Duodenal mucosa (tissue), 2 donors: ENCODE measurements around the gene GABRE.
"Not testable (repeated sequence)": the region's sequence is repeated elsewhere in the genome, so short reads cannot be mapped to it uniquely, and the experiment has no call there.

Source experiments
- H3K27ac ChIP-seq: one replicate; pipeline ENCODE4 v1.7.0; 2013; ENCODE audit warnings: low read depth, low read length
- H3K27me3 ChIP-seq, 2 donors: one replicate each; pipeline ENCODE4 v1.7.0; 2013; ENCODE audit warnings: low read length in 2 of 2, control low read depth in 1 of 2; ENCODE audit not compliant: insufficient read depth in 2 of 2, control insufficient read depth in 1 of 2
- H3K36me3 ChIP-seq, 2 donors: one replicate each; pipeline ENCODE4 v1.7.0; 2013; ENCODE audit warnings: low read length in 2 of 2, control low read depth in 1 of 2; ENCODE audit not compliant: insufficient read depth in 2 of 2, control insufficient read depth in 1 of 2
- H3K4me1 ChIP-seq, 2 donors: one replicate each; pipeline ENCODE4 v1.7.0; 2013; ENCODE audit warnings: low read length in 2 of 2, control low read depth in 1 of 2; ENCODE audit not compliant: insufficient read depth in 2 of 2, control insufficient read depth in 1 of 2
- H3K4me3 ChIP-seq, 2 donors: one replicate each; pipeline ENCODE4 v1.7.0; 2013; ENCODE audit warnings: low read length in 2 of 2, low read depth in 1 of 2
- H3K9ac ChIP-seq, 2 donors: one replicate each; pipeline ENCODE4 v1.7.0; 2013; ENCODE audit warnings: low read length in 2 of 2, low read depth in 1 of 2
- H3K9me3 ChIP-seq, 2 donors: one replicate each; pipeline ENCODE4 v1.7.0; 2013; ENCODE audit warnings: low read length in 2 of 2, control low read depth in 1 of 2; ENCODE audit not compliant: control insufficient read depth in 1 of 2

Gene GABRE

DNA sequence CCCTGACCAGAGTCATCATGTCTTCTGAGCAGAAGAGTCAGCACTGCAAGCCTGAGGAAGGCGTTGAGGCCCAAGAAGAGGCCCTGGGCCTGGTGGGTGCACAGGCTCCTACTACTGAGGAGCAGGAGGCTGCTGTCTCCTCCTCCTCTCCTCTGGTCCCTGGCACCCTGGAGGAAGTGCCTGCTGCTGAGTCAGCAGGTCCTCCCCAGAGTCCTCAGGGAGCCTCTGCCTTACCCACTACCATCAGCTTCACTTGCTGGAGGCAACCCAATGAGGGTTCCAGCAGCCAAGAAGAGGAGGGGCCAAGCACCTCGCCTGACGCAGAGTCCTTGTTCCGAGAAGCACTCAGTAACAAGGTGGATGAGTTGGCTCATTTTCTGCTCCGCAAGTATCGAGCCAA lies 50.8 kb downstream of the GABRE start:
- H3K27ac ChIP-seq, result no peak overlapping the region

DNA sequence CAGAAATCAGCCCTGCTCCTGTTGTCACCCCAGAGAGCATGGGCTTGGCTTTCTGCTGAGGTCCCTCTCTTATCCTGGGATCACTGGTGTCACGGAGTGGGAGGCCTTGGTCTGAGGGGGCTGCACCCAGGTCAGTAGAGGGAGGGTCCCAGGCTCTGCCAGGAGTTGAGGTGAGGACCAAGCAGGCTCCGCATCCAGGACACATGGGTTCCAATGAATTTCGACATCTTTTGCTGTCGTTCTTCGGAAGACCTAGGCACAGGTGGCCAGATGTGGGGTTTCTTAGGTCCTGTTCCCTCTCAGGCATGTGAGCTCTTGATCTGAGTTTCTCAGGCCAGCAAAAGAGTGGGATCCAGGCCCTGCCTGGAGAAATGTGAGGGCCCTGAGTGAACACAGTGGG lies 51.8 kb downstream of the GABRE start:
- Histone ChIP-seq H3K4me3 (no peak overlapping the region), H3K4me1 (no peaks in the 10 kb centered on the region), H3K27me3 (no peaks in the 10 kb centered on the region)

More for the DNA sequence above, 50.8 kb downstream of the GABRE start:
- no peaks in the 10 kb centered on the region for H3K27me3 ChIP-seq
- no peaks in the 10 kb centered on the region for H3K36me3 ChIP-seq
- no peak overlapping the region for H3K9ac ChIP-seq
- H3K4me1 ChIP-seq, result no peaks in the 10 kb centered on the region
- H3K4me3 ChIP-seq, result no peak overlapping the region
- H3K9me3 ChIP-seq, result no peaks in the 10 kb centered on the region

DNA sequence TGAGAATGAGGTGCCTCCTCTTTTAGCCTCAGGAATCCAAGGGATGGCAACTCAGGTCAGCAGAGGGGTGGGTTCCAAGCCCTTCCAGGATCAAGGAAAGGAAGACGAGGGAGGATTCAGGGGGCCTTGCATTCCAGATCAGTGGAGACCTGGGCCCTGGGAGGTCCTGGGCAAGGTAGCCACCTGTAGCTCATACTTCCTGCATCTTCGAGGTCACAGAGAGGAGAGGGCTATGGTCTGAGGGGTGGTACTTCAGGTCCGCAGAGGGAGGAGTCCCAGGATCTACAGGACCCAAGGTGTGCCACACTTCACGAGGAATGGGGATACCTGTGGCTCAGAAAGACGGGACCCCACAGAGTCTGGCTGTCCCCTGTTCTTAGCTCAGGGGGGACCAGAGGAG lies 52.6 kb downstream of the GABRE start:
- no peak overlapping the region for H3K27ac ChIP-seq
- H3K27me3 ChIP-seq, result no peaks in the 10 kb centered on the region
- no peak overlapping the region for H3K4me3 ChIP-seq
- H3K9me3 ChIP-seq, result no peaks in the 10 kb centered on the region
- no peaks in the 10 kb centered on the region for H3K4me1 ChIP-seq
- H3K9ac ChIP-seq, result no peak overlapping the region
- no peaks in the 10 kb centered on the region for H3K36me3 ChIP-seq

More for the DNA sequence above, 51.8 kb downstream of the GABRE start:
- no peak overlapping the region for H3K27ac ChIP-seq
- H3K9ac ChIP-seq, result no peak overlapping the region
- no peaks in the 10 kb centered on the region for H3K9me3 ChIP-seq
- H3K36me3 ChIP-seq, result no peaks in the 10 kb centered on the region

DNA sequence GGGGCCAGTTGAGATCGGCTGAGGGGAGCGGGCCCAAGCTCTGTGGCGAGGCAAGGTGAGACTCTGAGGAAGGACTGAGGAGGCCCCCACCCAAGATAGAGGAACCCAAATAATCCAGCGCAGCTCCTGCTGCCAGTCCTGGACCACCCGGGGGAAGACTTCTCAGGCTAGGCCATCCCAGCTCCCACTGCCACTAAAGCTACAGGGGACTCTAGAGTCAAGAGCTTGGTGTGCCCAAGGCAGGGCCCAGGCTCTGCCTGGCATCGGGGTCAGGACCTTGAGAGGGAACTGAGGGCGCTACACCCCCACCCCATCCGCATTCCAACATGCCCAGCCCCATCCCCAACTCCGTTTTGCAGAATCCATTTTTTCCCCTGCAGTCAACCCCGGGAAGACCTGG lies 53.2 kb downstream of the GABRE start:
- H3K4me3 ChIP-seq, result no peak overlapping the region
- H3K9me3 ChIP-seq, result no peaks in the 10 kb centered on the region
- H3K27me3 ChIP-seq, result no peaks in the 10 kb centered on the region
- no peak overlapping the region for H3K27ac ChIP-seq
- no peaks in the 10 kb centered on the region for H3K4me1 ChIP-seq
- no peak overlapping the region for H3K9ac ChIP-seq
- no peaks in the 10 kb centered on the region for H3K36me3 ChIP-seq

DNA sequence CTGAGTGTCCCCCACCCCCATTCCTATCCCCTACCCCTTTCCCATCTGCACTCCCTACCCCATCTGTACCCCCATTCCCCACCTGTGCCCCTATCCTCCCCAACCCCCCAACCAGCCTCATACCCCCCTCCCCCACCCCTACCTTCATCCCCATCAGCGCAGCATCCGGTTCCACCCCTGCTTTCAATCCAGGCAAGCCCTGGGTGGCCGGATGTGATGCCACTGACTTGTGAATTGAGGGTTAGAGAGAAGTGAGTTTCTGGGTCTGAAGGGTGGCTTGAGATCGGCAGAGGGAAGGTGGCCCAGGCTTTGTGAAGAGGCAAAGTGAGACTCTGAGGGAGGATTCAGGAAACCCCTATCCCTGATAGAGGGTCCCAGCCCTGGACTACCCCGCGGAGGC lies 53.9 kb downstream of the GABRE start:
- Histone ChIP-seq H3K27me3 (no peaks in the 10 kb centered on the region), H3K4me3 (no peak overlapping the region), H3K9me3 (no peaks in the 10 kb centered on the region), H3K4me1 (no peaks in the 10 kb centered on the region), H3K9ac (no peak overlapping the region), H3K27ac (no peak overlapping the region), H3K36me3 (no peaks in the 10 kb centered on the region)

DNA sequence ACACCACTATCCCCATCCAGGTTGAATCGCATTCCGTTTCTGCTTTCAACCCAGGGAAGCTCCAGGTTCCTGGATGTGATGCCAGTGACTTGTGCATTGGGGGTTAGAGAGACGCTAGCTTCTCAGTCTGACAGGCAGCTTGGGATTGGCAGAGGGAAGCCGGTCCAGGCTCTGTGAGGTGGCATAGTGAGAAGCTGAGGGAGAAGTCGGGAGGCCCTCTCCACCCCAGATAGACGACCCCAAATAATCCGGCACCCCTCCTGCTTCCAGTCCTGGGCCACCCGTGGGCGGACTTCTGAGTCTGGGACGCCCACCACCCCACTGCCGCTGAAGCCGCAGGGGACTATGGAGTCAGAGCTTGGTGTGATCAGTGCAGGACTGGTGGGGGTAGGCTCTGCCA lies 54.4 kb downstream of the GABRE start:
- Histone ChIP-seq H3K36me3 (no peaks in the 10 kb centered on the region), H3K4me1 (no peaks in the 10 kb centered on the region), H3K4me3 (no peak overlapping the region), H3K27ac (no peak overlapping the region), H3K27me3 (no peaks in the 10 kb centered on the region), H3K9me3 (no peaks in the 10 kb centered on the region), H3K9ac (no peak overlapping the region)

DNA sequence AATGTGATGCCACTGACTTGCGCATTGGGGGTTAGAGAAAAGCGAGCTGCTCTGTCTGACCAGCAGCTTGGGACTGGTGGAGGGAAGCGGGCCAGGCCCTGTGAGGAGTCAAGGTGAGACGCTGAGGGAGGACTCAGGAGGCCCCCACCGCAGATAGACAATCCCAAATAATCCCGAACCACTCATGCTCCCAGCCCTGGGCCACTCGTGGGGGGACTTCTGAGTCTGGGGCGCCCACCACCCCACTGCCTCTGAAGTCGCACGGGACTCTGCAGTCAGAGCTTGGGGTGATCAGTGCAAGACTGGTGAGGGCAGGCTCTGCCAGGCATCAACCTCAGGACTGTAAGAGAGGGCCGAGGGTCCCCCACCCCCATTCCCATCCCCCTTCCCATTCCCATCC lies 54.9 kb downstream of the GABRE start:
- Histone ChIP-seq H3K27ac (no peak overlapping the region), H3K9me3 (no peaks in the 10 kb centered on the region), H3K36me3 (no peaks in the 10 kb centered on the region), H3K27me3 (no peaks in the 10 kb centered on the region), H3K4me3 (no peak overlapping the region), H3K9ac (no peak overlapping the region), H3K4me1 (no peaks in the 10 kb centered on the region)

DNA sequence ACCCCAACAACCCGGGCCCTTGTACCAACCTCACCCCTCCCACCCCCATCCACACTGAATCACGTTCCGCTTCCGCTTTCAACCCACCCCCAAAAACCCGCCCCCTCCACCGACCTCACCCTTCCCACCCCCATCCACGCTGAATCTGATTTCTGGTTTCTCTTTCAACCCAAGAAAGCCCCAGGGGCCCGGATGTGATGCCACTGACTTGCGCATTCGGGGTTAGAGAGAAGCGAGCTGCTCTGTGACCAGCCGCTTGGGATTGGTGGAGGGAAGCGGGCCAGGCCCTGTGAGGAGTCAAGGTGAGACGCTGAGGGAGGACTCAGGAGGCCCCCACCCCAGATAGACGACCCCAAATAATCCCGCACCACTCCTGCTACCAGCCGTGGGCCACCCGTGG lies 55.7 kb downstream of the GABRE start:
- not testable (repeated sequence) for H3K27me3 ChIP-seq, H3K4me1 ChIP-seq, H3K36me3 ChIP-seq, H3K9ac ChIP-seq, H3K4me3 ChIP-seq, H3K9me3 ChIP-seq, H3K27ac ChIP-seq

DNA sequence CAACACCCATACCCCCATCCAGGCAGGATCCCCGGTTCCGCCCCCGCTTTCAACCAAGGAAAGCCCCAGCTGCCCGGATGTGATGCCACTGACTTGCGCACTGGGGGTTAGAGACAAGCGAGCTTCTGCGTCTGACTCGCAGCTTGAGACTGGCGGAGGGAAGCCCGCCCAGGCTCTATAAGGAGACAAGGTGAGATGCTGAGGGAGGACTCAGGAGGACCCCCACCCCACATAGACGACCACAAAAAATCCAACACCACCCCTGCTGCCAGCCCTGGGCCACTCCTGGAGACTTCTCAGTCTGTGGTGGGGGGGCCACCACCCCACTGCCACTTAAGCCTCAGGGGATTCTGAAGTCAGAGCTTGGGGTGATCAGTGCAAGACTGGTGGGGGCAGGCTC lies 61.7 kb downstream of the GABRE start, which contains the start of gene MAGEA4:
MAGEA4 (plus strand) TSS at position 110 of the 400 bp plus-strand sequence. CDS start 10,776 bp downstream, outside the sequence.
- Histone ChIP-seq H3K9me3 (no peaks in the 10 kb centered on the region), H3K27me3 (no peaks in the 10 kb centered on the region), H3K36me3 (no peaks in the 10 kb centered on the region), H3K9ac (no peak within 1 kb of the TSS), H3K27ac (no peak within 1 kb of the TSS), H3K4me1 (no peaks in the 10 kb centered on the region), H3K4me3 (no peak within 1 kb of the TSS)

DNA sequence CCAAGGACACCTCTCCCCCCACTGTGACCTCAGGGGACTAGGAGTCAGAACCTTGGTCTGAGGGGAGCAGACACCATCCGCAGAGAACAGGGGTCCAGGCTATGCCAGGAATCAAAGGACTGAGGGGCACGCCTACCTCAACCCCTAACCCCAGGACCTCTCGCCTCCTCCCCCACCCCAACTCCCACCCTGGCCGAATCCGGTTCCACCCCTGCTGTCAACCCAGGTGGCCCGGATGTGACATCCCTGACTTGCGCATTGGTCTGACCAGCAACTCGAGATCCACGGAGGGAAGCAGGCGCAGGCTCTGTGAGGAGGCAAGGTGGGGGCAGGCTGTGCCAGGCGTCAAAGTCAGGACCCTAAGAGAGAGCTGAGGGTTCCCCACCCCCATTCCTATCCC lies 62.3 kb downstream of the GABRE start:
- Histone ChIP-seq H3K4me3 (no peak overlapping the region), H3K9me3 (no peaks in the 10 kb centered on the region), H3K9ac (no peak overlapping the region), H3K27ac (no peak overlapping the region), H3K4me1 (no peaks in the 10 kb centered on the region), H3K36me3 (no peaks in the 10 kb centered on the region), H3K27me3 (no peaks in the 10 kb centered on the region)

DNA sequence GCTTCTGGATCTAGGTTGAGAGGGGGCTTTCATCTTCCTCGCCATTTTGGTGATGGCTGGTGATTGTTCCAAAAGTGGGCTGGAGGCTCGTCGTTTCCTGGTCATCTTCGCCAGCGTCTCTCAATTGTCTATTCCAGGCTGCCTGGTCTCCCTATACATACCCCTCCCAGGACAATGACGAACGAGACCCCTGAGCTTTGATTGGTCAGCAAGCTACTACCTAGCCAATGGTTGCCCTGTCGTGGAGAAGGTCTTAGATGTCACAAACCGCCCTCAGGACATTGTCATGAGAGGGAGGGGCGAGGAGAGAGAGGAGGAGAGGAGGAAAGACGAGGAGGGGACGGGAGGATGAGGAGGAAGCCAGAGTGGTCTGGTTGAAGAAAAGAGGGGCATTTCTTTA lies 69.5 kb downstream of the GABRE start:
- H3K27me3 ChIP-seq, result no peaks in the 10 kb centered on the region
- no peaks in the 10 kb centered on the region for H3K9me3 ChIP-seq
- no peak overlapping the region for H3K4me3 ChIP-seq
- H3K4me1 ChIP-seq, result no peaks in the 10 kb centered on the region
- no peak overlapping the region for H3K9ac ChIP-seq
- no peaks in the 10 kb centered on the region for H3K36me3 ChIP-seq
- H3K27ac ChIP-seq, result no peak overlapping the region
